IPS-NIHi7 (cell line): ENCODE data around the gene TTC28.
A peak's percentile ranks its signal among the peaks of the same experiment; 100 is the strongest.

ENCODE experiments used
- DNase-seq: peaks from one replicate; pipeline ENCODE4 v3.0.0; 2012; ENCODE audit warnings: mixed read lengths; ENCODE audit errors: extremely low spot score

TTC28 gene

GRCh38 chr22:27970596-27971220 is 708.9 kb downstream of the TTC28 start:
- no peak for DNase-seq

- no peak for DNase-seq
Measured at GRCh38 chr22:27966168-27967064, 713.2 kb downstream of the TTC28 start.

- DNase-seq, result no peak
Measured at GRCh38 chr22:27962268-27963044, 717.2 kb downstream of the TTC28 start.

GRCh38 chr22:27961680-27962079 is 718.0 kb downstream of the TTC28 start:
- DNase-seq, result no peak

GRCh38 chr22:27961182-27961581 is 718.5 kb downstream of the TTC28 start:
- DNase-seq, result no peak

GRCh38 chr22:27959335-27960090 is 720.1 kb downstream of the TTC28 start:
- DNase-seq, result no peak

GRCh38 chr22:27952779-27953178 is 726.9 kb downstream of the TTC28 start:
- DNase-seq, result no peak

GRCh38 chr22:27952091-27952490 is 727.5 kb downstream of the TTC28 start:
- DNase-seq, result no peak

- no peak for DNase-seq
Measured at GRCh38 chr22:27949421-27949820, 730.2 kb downstream of the TTC28 start.

- DNase-seq, result no peak
Measured at GRCh38 chr22:27948569-27948968, 731.1 kb downstream of the TTC28 start.

GRCh38 chr22:27947448-27947847 is 732.2 kb downstream of the TTC28 start:
- no peak for DNase-seq

GRCh38 chr22:27941143-27941542 is 738.5 kb downstream of the TTC28 start:
- DNase-seq, result no peak

- DNase-seq, result no peak
Measured at GRCh38 chr22:27937453-27937852, 742.2 kb downstream of the TTC28 start.

- no peak for DNase-seq
Measured at GRCh38 chr22:27935897-27936296, 743.7 kb downstream of the TTC28 start.

- DNase-seq, result no peak
Measured at GRCh38 chr22:27934069-27934468, 745.6 kb downstream of the TTC28 start.

- no peak for DNase-seq
Measured at GRCh38 chr22:27933186-27933983, 746.3 kb downstream of the TTC28 start.

- peak; percentile 14 for DNase-seq
Measured at GRCh38 chr22:27930331-27931060, 749.1 kb downstream of the TTC28 start.
